Measurements from ENCODE around the gene SLC35A3.

- TF ChIP-seq ZFX (IDR thresholded peaks at IDR 0.05), result no peak
- TF ChIP-seq CTCF (IDR thresholded peaks at IDR 0.05 in 2 of 3, conservative IDR thresholded peaks at IDR 0.05 in 1 of 3; ENCODE audit: borderline replicate concordance in 1 of 3, insufficient read depth in 1 of 3, low read depth in 2 of 3, low read length in 2 of 3), result no peak
- TF ChIP-seq ZNF274 (IDR thresholded peaks at IDR 0.05; ENCODE audit: low read depth, low read length), result no peak
- TF ChIP-seq REST (IDR thresholded peaks at IDR 0.05; ENCODE audit: low read depth), result no peak
- no peak for TF ChIP-seq SIN3A (IDR thresholded peaks at IDR 0.05; ENCODE audit: low read depth)
- TF ChIP-seq RAD21 (IDR thresholded peaks at IDR 0.05; ENCODE audit: low read depth), result no peak
- TF ChIP-seq EZH2 (IDR thresholded peaks at IDR 0.05), result no peak
- no peak for TF ChIP-seq POLR2A (IDR thresholded peaks at IDR 0.05; ENCODE audit: borderline replicate concordance, extremely low read depth, insufficient read depth, insufficient read length)
Measured at GRCh38 chr1:99934801-99935200, 35.0 kb upstream of the SLC35A3 start.
